Measurements from ENCODE around the gene LRMDA.

Gene LRMDA

GRCh38 chr10:75422913-75423312 is 8.5 kb upstream of the LRMDA start:
- no peak for TF ChIP-seq CTCF (conservative IDR thresholded peaks at IDR 0.05)
- no peak overlapping the region for H3K27ac ChIP-seq

GRCh38 chr10:75424571-75424970 is 6.9 kb upstream of the LRMDA start:
- TF ChIP-seq CTCF (conservative IDR thresholded peaks at IDR 0.05): no peak
- no peak overlapping the region for H3K27ac ChIP-seq

GRCh38 chr10:75425291-75426079 is 5.9 kb upstream of the LRMDA start:
- H3K27ac ChIP-seq: no peak overlapping the region
- no peak for TF ChIP-seq CTCF (conservative IDR thresholded peaks at IDR 0.05)

GRCh38 chr10:75426880-75427279 is 4.5 kb upstream of the LRMDA start:
- no peak for TF ChIP-seq CTCF (conservative IDR thresholded peaks at IDR 0.05)
- no peak overlapping the region for H3K27ac ChIP-seq

GRCh38 chr10:75427951-75428350 is 3.5 kb upstream of the LRMDA start:
- TF ChIP-seq CTCF (conservative IDR thresholded peaks at IDR 0.05): no peak
- no peak overlapping the region for H3K27ac ChIP-seq

GRCh38 chr10:75428434-75429158 is 2.8 kb upstream of the LRMDA start:
- no peak for TF ChIP-seq CTCF (conservative IDR thresholded peaks at IDR 0.05)
- no peak overlapping the region for H3K27ac ChIP-seq

GRCh38 chr10:75429159-75429827 is 2.1 kb upstream of the LRMDA start:
- TF ChIP-seq CTCF (conservative IDR thresholded peaks at IDR 0.05): no peak

More at GRCh38 chr10:75429159-75429827, 2.1 kb upstream of the LRMDA start:
- no peak overlapping the region for H3K27ac ChIP-seq

All from VCaP (cell line).